GM21423 (cell line): Measurements from ENCODE around the gene MGAT3.

Experiments used
- ATAC-seq: cut with Tn5 transposase; IDR thresholded peaks from one replicate; pipeline ENCODE4 v1.9.1; 2021; ENCODE audit warnings: mild to moderate bottlenecking, moderate library complexity; ENCODE audit not compliant: unreplicated experiment

MGAT3 gene

DNA sequence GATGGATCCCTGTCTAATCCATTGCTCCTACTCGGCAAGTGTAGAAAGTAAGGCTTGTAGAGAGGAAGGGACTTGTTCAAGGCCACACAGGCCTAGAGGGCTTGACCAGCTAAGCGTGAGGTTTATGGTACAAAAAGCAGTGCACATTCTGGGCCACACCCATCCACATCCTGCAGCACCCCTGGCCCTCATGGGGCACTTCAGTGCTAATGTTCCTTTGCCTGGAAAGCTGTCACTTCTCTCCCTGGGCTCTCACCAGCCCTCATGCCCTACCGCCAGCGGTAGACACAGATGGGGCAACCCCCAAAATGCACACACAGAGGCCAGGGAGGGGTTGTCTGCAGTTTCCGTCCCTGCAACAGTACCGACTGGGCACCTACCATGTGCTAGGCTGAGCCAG, 7.1 kb upstream of the MGAT3 start:
- no peak for ATAC-seq

DNA sequence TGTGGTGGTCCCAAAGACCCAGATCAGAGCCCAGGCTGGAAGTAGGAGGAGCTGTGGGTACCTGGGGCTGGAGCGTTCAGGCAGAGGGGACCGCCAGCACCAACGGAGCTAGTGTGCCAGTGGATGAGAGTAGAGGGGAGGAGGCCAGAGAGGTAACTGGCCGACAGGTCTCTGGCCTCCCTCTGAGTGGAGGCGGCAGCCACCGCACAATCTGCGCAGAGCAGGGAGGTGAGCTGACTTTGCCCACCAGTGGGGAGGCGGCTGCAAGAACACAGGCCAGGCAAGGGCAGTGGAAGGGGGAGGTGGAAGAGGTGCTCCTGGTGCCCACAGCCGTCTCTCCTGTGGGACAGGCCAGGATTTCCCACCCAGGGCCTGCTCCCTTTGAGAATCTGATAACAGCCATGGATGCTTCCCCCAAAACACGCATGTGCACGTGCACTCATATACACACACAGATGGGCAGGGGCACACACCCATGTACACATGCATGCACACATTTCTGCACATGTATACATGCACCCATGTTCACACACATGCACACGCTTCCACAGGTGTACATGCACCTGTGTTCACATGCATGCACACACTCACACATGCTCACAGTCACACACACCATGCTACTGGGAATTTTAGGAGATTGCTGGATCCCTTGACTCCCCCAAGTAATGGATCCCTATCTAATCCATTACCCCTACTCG, 6.4 kb upstream of the MGAT3 start:
- no peak for ATAC-seq

DNA sequence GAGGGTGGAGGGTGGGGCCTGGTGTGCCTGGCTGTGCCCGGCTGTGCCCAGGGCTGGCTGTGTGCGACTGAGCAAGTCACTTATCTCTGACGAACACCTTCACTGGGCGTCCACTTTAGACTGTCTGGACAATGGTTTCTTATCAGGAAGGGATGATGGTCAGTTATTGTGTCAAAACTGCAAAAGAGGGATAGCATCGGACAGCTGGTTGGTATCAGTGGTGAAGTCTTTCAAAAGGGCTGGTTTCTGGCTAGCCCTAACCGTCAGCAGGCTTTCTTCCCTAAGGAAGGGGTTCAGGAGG, 4.1 kb upstream of the MGAT3 start:
- no peak for ATAC-seq

DNA sequence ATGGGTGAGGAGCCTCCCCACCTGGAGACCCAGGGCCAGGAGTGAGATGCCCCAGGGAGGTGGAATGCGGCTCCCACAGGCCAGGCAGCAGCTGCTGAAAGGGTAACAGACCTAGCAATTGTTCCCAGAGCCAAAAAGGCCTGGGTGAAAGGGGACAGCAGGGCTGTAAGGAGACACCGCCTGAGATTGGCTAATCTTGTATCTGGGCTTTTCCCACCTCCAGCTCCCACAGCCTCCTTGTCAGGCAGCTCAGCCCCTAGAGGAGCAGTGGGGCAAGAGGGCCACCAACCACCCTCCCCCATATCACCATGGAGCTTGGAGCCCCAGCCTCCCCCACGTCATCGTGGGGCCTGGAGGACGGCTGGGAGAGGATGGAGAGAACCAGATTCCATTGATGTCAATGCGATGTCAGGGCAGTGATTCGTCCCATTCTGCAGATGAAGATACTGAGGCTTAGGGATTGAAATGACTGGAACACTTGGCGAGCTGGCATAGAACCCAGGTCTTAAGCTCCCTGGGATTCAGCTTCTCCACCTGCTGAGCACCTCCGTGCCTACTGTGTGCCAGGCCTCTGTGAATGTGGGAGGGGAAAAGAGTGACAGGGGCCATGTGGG, 2.9 kb upstream of the MGAT3 start:
- no peak for ATAC-seq

DNA sequence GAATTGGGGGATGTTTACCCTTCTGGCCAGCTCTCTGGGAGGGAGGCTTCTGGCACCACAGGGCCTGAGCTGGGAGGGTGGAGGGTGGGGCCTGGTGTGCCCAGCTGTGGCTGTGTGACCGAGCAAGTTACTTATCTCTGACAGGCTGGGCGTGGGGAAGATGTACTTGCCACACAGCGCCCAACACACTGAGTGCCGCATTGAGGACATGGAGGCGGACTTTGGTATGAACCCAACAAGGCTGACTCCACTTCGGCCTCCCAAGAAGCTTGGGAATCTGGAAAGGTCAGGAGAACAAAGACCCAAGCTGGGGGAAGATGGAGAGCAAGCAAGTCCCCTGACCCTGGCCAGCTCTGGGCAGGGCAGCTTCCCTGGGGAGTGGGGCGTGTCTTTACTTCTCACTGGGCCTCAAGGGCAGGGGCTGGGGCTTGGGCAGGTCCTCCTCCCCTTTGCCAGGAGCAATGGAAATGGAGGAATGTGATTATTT, 2.4 kb upstream of the MGAT3 start:
- no peak for ATAC-seq

DNA sequence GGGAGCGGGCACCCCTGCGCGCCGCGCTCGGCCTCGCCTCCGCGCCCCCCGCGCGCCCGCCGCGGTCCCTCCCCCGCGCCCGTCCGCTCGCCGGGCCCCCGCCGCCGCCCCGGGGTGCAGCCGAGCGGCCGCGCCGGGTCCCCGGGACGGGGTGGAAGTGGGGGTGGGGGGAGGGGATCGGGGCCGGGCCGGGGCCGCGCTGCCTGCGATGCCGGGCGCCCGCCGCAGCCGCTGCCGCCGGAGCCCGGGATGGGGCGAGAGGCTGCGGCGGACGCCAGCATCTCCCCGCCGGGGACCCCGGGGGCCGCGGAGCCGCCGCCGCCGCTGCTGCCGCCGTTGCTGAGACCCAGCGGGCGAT, 365 bp downstream of the MGAT3 start:
- ATAC-seq: no peak

DNA sequence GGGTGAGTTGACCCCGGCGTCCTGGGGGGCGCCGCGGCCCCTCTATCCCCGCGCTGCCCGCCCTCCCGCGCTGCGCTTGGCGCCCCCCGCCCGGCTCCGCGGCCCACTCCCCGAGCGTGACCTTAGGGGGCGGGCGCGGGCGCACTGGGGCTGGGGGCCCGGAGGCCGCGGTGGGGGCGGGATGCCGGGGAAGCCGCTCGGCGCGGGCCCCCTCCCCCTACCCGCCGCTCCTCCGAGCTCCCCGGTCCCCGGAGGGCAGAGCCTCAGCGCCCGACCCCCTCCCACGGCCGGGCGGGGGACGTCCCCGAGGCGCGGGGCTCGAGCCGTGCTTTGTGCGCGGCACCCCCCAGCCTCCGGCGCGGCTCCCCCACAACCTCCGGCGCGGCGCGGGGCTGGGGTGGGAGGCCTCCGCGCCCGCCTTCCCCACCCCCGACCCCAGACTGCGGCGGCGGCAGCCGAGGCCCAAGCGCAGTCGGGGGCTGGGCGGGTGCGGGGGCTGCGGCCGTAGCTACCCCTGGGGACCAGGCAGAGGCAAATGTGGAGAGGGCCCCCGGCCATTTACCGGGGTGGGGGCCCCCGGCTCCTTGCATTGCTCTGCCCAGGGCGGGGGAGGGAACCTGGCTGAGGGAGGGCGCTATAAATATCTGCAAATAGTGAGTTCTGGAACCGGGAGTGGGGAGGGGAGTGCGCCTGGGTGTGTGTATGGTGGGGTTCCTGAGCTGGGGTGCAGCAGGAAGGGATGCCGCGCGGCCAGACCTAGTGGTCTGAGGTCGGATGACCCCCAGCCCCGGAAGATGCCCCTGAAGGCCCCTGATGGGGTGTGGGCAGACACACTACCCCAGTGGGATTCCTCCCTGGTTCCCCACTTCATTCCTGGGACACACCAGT, 988 bp downstream of the MGAT3 start:
- ATAC-seq: no peak

DNA sequence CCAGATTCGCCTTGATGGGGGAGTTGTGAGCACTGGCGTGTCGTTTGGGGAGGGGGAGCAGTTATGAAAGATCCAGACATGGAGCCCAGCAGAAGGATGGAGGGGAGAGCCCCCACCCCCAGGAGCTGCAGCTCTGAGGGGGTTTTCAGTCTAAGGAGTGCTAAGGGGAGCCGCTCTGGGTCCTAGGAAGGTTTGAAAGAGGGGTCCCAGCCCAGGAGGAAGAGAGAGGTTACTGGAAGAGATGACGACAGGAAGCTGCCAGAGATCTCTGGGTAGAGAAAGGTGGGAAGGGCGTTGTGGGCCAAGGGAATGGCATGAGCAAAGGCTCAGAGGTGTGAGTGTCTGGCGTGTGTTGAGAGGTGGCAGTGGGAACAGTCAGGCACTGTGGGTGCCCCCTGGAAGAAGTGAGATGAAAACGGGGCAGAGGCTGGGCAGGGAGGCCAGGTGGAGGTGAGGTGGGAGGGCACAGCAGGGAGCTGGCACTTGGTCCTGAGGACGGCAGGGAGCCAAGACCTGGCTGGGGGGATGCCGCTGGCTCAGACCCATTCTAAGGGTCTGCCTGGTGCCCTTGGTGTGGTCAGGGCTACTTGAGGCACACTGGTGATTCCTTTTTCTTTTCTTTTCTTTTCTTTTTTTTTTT, 1.8 kb downstream of the MGAT3 start:
- ATAC-seq: no peak

DNA sequence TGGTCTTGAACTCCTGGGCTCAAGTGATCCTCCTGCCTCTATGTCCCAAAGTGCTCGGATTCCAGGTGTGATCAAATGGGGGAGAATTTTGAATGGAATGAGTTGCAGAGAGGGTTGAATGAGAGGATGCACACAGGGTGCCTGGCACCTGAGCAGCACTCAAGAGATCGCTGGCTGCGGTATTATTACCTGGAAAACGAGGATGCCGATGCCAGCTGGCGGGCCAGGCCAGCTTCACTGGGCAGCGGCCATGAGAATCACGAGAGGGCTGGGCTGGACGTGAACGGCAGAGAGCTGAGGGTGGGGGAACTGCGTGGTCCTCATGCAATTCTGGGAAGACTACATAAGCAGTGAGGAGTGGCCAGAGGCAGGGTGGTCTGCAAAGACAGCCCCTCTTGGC, 2.9 kb downstream of the MGAT3 start:
- ATAC-seq: no peak

DNA sequence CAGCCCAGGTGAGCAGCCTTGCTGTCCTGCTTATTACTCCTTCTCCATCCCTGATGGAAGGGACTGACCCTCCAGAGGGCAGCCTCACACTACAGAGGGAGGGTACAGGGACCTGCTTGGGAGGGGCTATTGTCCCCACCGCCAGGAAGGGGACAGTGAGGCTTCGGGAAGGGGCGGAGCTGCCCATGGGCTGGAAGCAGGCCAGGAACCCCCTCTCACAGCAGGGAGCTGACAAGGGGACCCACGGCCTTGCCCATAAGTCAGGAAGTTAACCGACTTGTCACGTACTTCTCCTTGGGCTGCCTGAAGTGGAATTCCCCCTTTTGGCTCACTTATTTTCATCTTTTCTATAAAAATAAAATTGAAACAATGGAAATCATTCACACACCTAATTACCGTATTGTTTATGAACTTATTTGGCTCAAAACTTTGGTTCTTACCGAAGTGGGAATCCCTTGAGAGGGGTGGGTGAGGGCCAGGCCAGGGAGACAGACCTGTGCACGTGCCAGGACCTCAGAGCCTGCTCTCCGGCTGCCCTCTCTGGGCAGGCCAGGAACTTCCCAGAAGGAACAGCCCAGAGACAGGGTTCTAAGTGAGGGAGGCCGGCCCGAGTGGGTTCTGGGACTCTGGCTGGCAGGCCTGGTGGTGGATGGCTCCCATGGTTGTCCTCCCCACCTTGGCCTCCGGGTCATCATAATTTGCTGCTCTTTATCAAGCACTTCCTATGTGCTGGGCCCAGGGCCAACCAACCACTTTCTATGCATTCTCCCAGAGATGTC, 5.8 kb downstream of the MGAT3 start:
- no peak for ATAC-seq

DNA sequence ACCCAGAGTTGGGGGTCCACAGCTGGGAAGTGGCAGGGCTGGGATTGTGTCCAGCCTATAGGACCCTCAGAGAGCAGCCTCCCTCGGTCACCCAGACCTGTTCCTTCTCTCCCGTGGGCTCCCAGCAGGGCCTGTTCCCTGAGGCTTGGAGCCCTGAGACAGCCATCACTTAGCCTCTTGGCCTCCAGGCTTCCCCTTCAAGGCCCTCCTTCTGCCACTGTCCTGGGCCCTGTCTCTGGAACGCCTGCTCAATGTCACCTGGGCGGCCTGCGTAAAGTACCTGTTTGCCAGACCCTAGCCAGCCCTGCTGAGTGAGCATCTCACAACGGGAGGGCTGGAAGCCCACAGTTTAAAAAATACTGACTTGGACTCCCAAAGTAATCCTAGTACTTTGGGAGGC, 6.5 kb downstream of the MGAT3 start:
- no peak for ATAC-seq

DNA sequence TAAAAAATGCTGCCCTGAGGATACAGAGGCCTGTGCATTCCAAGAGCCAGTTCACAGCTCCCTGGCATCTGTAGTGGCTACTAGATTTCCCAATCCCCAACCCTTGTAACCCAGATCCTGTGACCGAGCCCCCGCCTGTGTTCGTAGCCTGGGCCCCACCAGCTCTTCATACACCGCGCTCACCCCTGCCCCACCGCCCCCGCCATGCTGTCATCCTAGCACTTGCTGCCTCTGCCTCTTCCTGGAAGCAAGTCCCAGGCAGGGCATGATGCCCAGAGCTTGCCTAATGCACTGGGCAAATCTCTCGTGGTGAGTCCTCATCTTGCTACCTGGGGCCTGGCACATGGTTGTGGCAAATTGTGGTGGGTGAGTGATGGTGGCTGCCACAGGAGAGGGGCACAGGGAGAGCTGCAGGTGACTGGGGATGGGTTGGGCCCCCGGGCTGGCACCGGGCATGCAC, 7.1 kb downstream of the MGAT3 start:
- ATAC-seq: no peak

DNA sequence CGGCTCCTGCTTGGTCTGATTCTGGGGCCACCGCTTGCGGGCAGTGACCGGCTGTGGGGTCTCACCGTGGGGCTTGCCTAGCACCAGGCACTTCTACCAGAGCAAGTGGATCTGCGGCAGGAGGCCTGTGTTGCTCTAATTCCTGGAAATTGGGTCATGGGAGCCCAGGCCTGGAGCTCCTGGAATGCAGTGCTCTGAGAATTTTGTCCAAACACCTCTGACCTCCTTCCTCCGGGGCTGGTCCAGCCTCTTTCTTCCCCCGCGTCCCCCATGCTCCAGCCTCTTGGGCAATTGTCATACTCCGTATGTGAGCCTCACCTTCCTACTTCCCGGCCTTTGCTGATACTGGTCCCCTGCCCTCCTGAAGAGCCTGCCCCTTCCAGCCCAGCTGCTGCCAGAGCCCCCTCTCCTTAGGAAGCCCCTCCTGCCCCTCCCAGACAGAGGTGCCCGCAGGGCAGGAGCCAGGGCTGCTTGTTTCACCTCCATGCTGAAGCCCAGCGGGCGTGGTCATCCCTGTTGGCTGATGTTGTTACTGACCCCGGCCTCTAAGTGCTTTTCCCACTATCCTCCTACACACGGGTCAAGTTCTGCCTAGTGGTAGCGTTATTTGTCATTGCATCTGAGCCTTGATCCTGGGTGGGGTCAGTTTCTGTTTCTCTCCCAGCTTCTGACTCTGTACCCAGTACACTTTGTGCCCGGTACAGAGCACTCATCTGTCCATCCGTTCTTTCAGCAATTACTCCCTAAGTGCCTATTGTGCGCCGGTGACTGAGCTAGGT, 9.6 kb downstream of the MGAT3 start:
- no peak for ATAC-seq

DNA sequence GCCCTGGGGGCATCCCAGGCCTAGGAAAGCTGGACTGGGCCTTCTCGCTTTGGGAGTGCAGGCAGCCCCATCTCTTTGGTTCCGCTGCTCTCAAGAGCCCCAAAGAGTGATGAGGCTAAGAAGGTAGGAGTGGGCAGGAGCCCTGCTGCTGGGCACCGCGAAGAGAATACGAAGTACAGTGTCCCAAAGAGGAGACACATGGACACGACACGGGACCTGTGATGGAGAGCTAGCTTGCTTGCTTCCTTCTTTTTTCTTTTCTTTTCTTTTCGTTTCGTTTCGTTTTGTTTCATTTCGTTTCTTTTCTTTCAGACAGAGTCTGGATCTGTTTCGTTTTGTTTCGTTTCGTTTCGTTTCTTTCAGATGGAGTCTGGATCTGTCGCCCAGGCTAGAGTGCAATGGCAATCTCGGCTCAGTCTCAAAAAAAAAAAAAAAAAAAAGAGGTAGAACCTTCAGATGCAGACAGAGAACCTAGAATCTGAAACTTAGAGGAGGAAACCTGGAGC, 10.6 kb downstream of the MGAT3 start:
- no peak for ATAC-seq

DNA sequence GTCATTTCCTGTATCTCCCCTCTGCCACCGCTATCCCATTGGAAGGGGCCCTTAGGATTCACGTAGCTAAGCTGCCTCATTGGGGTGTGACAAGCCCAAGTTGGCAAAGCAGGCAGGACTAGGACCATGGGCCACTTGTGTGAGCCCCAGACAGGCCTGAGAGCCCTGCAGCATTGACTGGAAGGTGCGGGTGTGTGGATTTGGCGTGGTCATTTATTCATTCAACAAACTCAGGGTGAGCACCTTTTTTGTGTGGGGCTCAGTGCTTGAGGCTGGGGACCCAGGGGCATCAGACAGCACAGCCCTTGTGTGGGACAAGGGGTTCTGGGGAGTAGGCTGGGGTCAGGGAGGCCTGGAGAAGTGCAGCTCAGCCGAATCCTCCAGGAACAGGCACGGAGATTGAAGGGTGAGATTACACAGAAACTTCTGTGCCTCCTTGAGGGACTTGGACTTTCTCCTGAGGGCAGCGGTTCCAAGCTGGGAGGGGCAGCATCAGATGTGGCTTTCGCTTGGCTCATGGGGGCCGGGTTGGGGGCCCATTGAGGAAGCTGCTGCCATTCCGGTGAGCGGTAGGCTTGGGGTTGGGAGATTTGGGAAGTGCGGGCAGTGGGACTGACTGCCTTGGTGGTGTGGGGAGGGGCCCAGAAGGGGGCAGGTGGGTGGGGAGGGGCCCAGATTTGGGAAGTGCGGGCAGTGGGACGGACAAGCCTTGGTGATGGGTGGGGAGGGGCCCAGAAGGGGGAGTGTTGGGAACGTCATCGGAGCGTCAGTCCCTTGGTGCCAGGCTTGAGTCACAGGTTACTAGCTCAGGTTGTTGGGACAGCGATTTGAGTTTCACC, 11.9 kb downstream of the MGAT3 start:
- ATAC-seq: no peak

DNA sequence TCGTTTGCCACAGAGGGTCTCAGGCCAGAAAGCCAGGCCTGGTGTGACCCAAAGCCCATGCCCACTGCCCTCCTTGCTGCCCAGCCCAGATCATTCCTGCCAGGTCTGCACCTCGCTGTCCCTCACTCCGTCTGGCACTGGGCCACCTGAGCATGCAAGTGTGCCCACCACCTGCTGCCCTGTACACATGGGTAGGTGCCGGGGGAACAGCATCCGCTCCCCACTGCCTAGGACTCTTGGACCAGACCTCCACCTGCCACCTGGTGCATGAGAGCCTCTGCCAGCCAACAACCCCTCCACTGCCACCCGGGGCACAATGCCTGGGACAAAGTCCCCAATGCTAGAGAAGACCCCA, 12.5 kb downstream of the MGAT3 start:
- ATAC-seq: no peak

DNA sequence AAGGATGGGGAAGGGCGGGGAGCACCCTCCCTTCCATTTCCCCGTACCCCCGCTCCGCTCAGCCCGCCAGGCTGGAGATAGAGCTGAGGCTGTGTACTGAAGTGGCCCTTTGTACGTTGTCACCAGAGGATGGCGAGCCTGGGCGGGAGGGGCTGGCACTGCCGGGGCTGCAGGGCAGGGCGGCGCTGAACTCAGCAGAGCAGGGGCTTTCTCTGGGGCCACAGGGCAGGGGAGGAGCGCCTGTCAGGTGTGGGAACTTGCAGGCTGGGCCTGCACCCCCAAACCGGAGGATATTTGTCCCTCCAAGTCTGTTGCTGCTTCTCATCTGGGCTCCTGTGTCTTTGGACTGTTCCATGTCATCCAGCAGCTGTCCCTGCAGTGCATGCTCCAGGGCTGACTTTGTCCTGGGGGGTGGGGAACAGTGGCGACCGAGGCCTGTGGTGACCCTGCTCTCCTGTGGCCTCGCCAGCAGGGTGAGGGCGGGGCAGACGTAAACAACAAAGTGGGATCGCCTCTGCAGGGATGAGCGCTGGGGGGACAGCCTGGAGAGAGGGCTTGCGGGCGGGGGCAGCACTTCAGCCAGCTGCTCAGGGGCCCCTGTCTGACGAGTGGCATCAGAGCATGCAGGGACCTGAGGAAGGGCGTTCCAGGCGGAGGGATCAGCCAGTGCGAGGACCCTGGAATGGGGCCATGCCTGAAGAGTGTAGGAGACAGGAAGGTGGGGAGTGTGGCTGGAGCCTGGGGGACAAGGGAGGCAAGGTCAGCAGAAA, 13.1 kb downstream of the MGAT3 start:
- ATAC-seq: no peak
